ENCODE results near the gene MALL.
"Not testable (repeated sequence)": the region's sequence is repeated elsewhere in the genome, so short reads cannot be mapped to it uniquely, and the experiment has no call there.

MALL gene

DNA sequence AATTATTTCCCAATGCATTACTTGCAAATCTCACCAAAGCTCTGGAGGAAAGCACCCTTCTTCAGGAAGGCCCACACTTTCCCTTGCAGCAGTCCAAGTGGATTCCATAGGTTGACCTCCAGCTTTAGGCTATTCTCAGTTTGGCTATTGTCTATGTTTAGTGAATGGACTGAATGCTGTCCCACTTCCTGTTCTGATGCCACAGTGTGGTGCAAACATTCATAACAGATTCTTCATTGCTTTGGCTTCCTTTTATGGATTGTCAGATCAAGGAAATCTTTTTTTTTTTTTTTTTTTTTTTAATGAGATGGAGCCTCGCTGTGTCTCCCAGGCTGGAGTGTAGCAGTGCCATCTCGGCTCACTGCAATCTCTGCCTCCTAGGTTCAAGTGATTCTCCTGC lies 55.1 kb downstream of the MALL start:
- H3K27ac ChIP-seq (ENCODE audit: low read depth, low read length); H3K9ac ChIP-seq (ENCODE audit: low read depth, low read length); H3K4me1 ChIP-seq (ENCODE audit: control insufficient read depth, insufficient read depth, low read length); H3K36me3 ChIP-seq (ENCODE audit: control insufficient read depth, insufficient read depth, low read length); H3K27me3 ChIP-seq (ENCODE audit: control insufficient read depth, insufficient read depth, low read length); H3K4me3 ChIP-seq (ENCODE audit: low read depth, low read length); H3K9me3 ChIP-seq (ENCODE audit: control insufficient read depth, insufficient read depth, low read length): not testable (repeated sequence)

DNA sequence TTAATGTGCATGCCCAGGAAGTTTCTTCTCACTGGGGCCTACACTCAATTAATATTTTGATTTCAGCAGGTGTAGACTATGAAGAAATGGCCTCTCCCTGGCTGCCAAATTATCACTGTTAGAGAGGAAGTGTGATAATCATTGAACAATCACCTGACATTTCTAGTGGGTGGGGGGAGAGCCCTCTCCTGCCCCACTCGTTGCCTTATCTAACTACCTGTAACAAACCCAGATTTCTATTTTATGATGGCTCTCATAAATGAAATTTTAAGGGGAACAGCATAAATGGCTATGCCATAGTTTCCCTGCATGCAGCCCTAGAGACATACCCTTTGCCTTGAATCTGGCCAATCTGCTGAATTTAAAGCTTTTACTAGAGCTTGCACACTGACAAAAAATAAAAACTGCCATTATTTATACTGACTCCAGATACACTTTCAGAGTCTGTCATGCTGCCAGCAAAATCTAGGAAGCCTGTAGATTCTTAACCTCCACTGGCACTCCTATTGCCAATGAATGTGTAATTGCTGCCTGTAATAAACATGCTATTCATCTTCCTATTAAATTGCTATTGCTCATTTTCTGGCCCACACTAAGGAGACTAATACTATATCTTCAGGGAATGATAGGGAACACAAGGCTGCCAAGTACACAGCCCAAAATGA lies 55.8 kb downstream of the MALL start:
- not testable (repeated sequence) for H3K9ac ChIP-seq (ENCODE audit: low read depth, low read length); H3K9me3 ChIP-seq (ENCODE audit: control insufficient read depth, insufficient read depth, low read length); H3K4me3 ChIP-seq (ENCODE audit: low read depth, low read length); H3K27me3 ChIP-seq (ENCODE audit: control insufficient read depth, insufficient read depth, low read length); H3K36me3 ChIP-seq (ENCODE audit: control insufficient read depth, insufficient read depth, low read length); H3K4me1 ChIP-seq (ENCODE audit: control insufficient read depth, insufficient read depth, low read length); H3K27ac ChIP-seq (ENCODE audit: low read depth, low read length)

DNA sequence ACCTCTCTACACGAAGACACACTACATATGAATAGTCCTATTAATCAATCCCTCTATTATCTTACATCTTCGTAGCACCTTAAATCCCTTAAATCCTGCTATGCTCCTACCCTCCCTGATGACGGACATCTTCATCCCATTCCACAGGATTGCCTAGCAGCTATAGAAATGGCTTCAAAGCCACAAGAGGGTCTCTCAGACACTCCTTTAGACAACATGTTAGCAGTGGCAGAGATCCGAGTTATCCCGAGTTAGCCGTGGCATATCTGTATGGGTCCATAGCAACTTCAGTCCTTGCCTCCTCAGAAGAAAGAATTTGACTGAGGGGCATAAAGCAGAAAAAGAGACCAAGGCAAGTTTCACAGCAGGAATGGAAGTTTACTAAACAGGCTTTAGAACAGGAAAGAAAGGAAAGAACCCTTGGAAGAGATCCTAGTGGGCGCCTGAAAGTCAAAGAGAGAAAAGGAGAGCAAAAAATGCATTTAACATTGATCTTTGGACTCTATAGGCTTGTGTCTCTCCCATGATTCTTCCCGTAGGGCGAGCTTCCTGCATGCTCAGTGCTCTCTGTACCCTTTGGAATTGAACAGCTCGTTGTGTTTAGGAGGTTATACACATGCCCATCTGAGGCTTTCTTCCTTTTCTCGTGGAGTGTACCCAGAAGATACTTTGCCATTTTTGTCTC lies 56.5 kb downstream of the MALL start:
- not testable (repeated sequence) for H3K27ac ChIP-seq (ENCODE audit: low read depth, low read length); H3K4me3 ChIP-seq (ENCODE audit: low read depth, low read length); H3K9ac ChIP-seq (ENCODE audit: low read depth, low read length); H3K9me3 ChIP-seq (ENCODE audit: control insufficient read depth, insufficient read depth, low read length); H3K36me3 ChIP-seq (ENCODE audit: control insufficient read depth, insufficient read depth, low read length); H3K4me1 ChIP-seq (ENCODE audit: control insufficient read depth, insufficient read depth, low read length); H3K27me3 ChIP-seq (ENCODE audit: control insufficient read depth, insufficient read depth, low read length)

DNA sequence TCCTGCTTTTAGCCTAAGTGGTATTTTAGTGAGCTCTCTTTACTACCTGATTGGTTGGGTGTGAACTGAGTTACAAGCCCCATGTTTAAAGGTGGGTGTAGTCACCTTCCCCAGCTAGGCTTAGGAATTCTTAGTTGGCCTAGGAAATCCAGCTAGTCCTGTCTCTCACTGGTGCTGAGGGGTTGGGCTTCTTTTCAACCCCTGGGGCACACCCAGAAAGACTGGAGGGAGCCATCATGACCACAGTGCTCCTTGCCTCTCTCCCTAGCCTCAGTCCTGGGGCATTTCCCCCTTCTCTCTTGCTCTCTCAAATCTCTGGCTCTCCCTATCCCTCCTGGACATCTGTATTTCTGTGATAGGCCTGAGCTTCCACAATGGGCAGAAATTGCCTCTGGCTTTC lies 57.6 kb downstream of the MALL start:
- not testable (repeated sequence) for H3K27ac ChIP-seq (ENCODE audit: low read depth, low read length); H3K27me3 ChIP-seq (ENCODE audit: control insufficient read depth, insufficient read depth, low read length); H3K4me1 ChIP-seq (ENCODE audit: control insufficient read depth, insufficient read depth, low read length); H3K9ac ChIP-seq (ENCODE audit: low read depth, low read length); H3K36me3 ChIP-seq (ENCODE audit: control insufficient read depth, insufficient read depth, low read length); H3K9me3 ChIP-seq (ENCODE audit: control insufficient read depth, insufficient read depth, low read length); H3K4me3 ChIP-seq (ENCODE audit: low read depth, low read length)

DNA sequence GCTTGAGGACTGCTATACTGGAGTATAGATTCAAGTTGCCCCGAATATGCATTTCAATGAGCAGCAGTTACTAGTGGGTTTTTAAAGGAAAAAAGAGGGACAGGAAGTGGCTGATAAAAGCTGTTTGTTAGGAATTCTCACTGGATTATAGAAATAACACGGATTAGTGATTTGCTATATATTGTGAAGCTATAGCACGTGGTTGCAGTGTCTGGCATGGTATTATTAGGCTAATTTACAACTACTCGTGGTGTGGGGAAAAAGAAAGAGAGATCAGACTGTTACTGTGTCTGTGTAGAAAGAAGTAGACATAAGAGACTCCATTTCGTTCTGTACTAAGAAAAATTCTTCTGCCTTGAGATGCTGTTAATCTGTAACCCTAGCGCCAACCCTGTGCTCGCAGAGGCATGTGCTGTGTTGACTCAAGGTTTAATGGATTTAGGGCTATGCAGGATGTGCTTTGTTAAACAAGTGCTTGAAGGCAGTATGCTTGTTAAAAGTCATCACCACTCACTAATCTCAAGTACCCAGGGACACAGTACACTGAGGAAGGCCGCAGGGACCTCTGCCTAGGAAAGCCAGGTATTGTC lies 59.7 kb downstream of the MALL start:
- H3K27me3 ChIP-seq (ENCODE audit: control insufficient read depth, insufficient read depth, low read length); H3K4me1 ChIP-seq (ENCODE audit: control insufficient read depth, insufficient read depth, low read length); H3K4me3 ChIP-seq (ENCODE audit: low read depth, low read length); H3K27ac ChIP-seq (ENCODE audit: low read depth, low read length); H3K36me3 ChIP-seq (ENCODE audit: control insufficient read depth, insufficient read depth, low read length); H3K9ac ChIP-seq (ENCODE audit: low read depth, low read length); H3K9me3 ChIP-seq (ENCODE audit: control insufficient read depth, insufficient read depth, low read length): not testable (repeated sequence)

DNA sequence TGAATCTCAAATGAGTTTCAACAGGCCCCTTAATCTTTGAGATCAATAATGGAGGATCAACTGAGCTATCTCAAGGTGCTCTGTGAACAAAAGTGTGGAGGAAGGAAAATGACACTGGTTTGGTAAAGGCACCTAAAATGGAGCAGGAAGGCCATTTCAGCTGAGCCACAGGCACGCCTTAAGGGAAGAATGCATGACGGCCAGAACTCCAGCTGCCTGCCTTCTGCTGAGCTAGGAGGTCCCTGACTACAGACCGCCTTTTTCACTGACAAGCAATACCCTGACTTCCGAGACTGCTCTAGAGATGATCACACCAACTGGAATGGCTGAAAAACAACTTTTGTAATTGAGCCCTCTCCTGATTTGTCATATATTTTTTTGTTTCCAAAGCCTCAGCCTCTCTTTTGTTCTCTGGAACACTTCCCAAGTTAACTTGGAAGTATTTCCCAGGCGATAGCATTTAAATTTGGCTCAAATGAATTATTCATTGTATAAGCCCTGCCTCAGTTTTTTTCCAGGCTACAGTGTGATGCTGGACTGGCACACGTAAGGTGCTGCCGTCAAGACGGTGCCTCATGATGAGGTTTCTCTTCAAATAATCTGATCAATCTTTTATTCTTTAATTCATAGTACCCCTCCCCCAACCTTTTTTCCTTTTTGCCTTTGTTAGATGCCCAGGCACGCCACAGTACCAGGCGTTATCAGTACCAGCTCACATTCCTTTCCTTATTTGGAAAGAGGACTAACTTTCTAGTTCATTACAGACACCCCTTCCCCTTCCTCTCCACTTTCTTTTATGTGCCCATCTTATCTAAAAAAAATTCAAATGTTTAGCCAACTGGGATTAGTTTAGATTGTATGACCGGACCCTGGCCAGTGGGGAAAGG lies 60.9 kb downstream of the MALL start:
- not testable (repeated sequence) for H3K4me3 ChIP-seq (ENCODE audit: low read depth, low read length); H3K27me3 ChIP-seq (ENCODE audit: control insufficient read depth, insufficient read depth, low read length); H3K27ac ChIP-seq (ENCODE audit: low read depth, low read length); H3K9me3 ChIP-seq (ENCODE audit: control insufficient read depth, insufficient read depth, low read length); H3K36me3 ChIP-seq (ENCODE audit: control insufficient read depth, insufficient read depth, low read length); H3K4me1 ChIP-seq (ENCODE audit: control insufficient read depth, insufficient read depth, low read length); H3K9ac ChIP-seq (ENCODE audit: low read depth, low read length)

DNA sequence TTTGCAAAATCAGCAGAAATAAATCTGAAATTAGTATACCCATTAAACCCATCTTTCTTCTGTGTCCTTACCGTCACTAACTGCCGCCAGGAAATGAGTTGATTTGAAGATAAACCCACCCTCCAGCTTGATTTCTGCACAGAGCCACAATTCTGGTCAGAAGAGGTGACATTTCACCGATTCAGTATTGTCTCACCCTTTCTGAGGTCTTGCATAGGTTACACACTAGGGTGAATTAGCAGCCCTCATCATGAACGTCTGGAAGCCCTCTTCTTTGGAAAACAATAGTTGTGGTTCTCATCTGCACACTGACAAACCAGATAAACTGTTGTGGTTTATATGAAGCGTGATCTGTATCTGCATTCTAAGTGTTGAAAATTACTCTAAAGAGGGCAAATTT lies 61.9 kb downstream of the MALL start:
- H3K4me1 ChIP-seq (ENCODE audit: control insufficient read depth, insufficient read depth, low read length); H3K4me3 ChIP-seq (ENCODE audit: low read depth, low read length); H3K36me3 ChIP-seq (ENCODE audit: control insufficient read depth, insufficient read depth, low read length); H3K27me3 ChIP-seq (ENCODE audit: control insufficient read depth, insufficient read depth, low read length); H3K9ac ChIP-seq (ENCODE audit: low read depth, low read length); H3K9me3 ChIP-seq (ENCODE audit: control insufficient read depth, insufficient read depth, low read length); H3K27ac ChIP-seq (ENCODE audit: low read depth, low read length): not testable (repeated sequence)

DNA sequence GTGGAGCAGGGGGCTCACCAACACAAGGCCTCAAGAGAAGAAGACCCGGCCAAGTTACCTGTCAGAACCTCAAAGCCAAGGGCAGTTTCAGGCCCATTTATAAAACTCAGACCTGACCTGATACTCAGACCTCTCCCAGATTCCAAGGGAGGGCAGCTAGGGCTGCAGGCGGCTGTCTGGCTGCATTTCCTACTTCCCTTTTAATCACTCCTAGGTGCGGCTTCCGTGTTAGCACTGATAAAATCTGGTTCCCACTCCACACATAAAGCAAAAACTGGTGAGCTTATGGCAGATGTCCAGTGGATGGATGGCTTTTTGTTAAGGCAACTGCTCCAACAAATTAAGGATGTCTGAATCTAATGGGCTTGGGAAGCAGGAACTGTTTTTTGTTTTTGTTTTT lies 63.5 kb downstream of the MALL start:
- not testable (repeated sequence) for H3K9ac ChIP-seq (ENCODE audit: low read depth, low read length); H3K4me1 ChIP-seq (ENCODE audit: control insufficient read depth, insufficient read depth, low read length); H3K27ac ChIP-seq (ENCODE audit: low read depth, low read length); H3K9me3 ChIP-seq (ENCODE audit: control insufficient read depth, insufficient read depth, low read length); H3K36me3 ChIP-seq (ENCODE audit: control insufficient read depth, insufficient read depth, low read length); H3K4me3 ChIP-seq (ENCODE audit: low read depth, low read length); H3K27me3 ChIP-seq (ENCODE audit: control insufficient read depth, insufficient read depth, low read length)

DNA sequence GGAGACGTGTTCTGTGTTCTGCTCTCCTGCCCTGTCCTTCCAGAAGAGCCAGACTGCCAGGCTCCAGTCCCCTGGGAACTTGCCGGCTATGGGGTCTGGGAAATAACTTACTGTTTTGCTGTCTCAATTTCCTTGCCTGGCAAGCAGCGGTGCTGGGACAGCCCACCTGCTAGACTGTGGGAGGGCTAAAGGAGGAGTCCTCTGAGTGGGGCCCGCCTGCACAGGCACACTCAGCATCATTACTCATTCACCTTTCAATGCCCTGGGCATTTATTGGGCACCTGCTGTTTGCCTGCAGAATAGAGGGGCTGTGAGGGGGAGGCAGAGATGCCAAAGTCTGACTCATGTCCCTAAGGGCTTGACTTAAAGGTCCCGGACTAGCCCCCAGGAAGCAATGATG lies 65.4 kb downstream of the MALL start:
- not testable (repeated sequence) for H3K27ac ChIP-seq (ENCODE audit: low read depth, low read length); H3K36me3 ChIP-seq (ENCODE audit: control insufficient read depth, insufficient read depth, low read length); H3K4me3 ChIP-seq (ENCODE audit: low read depth, low read length); H3K27me3 ChIP-seq (ENCODE audit: control insufficient read depth, insufficient read depth, low read length); H3K4me1 ChIP-seq (ENCODE audit: control insufficient read depth, insufficient read depth, low read length); H3K9ac ChIP-seq (ENCODE audit: low read depth, low read length); H3K9me3 ChIP-seq (ENCODE audit: control insufficient read depth, insufficient read depth, low read length)

DNA sequence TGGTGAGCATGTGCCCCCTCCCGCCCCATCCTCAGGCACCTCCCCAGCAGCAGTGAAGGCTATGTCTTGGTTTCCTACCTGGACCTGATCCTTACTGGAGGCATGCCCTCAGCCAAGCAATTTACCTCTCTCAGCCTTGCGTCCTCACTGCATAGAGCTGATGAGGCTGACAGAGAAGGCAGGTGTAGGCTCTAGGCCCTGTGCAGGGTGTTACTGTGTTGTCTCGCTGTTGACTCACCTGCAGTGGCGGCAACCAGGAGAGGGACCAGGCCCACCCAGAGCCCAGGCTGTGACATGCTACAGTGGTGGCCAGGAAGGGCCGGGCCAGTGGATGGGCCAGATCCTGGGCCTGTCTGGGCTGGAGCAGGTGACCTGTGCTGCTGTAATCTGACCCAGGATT lies 65.9 kb downstream of the MALL start:
- not testable (repeated sequence) for H3K4me1 ChIP-seq (ENCODE audit: control insufficient read depth, insufficient read depth, low read length); H3K9me3 ChIP-seq (ENCODE audit: control insufficient read depth, insufficient read depth, low read length); H3K27me3 ChIP-seq (ENCODE audit: control insufficient read depth, insufficient read depth, low read length); H3K36me3 ChIP-seq (ENCODE audit: control insufficient read depth, insufficient read depth, low read length); H3K27ac ChIP-seq (ENCODE audit: low read depth, low read length); H3K9ac ChIP-seq (ENCODE audit: low read depth, low read length); H3K4me3 ChIP-seq (ENCODE audit: low read depth, low read length)

All from HUES48 (cell line).